NB4 (cell line): ENCODE measurements around the gene LIN7A.

Experiments
- CTCF ChIP-seq: IDR thresholded peaks from one replicate; pipeline ENCODE4 v1.5.1; 2012; ENCODE audit warnings: low read depth, low read length
- POLR2A ChIP-seq: IDR thresholded peaks from 2 replicates; pipeline ENCODE4 v1.6.1; 2011; ENCODE audit warnings: mild to moderate bottlenecking; ENCODE audit not compliant: insufficient read length; ENCODE audit errors: extremely low read depth

DNA sequence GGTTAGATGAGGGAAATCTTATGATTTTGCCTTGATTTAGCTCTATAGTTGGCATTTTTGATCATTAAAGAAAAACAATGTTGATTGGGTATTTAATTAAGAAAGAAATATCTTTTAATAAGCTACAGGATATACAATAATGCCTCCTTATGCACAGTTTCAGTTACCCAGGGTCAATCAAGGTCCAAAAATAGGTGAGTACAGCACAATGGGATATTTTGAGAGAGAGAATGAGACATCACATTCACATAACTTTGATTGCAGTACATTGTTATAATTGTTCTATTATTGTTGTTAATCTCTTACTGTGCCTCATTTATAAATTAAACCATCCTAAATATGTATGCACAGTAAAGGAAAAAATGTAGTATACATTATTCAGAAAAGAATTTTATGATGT lies 118.9 kb downstream of the LIN7A start:
- TF ChIP-seq POLR2A (no peak), CTCF (no peak)
